A673 (cell line): ENCODE measurements around the gene BTRC. TPM values are rescaled to one million over a fixed set of nuclear protein-coding genes. Genes with fewer than 3 reads are reported as not detected.

ENCODE experiments used
- BruUV-seq: library from RNA; stranded (reverse); fragments of 400-500 nt; replicated peaks from 2 replicates; lab custom pipeline; 2021; lab: Mats Ljungman, UMichigan
- CTCF ChIA-PET: fragments of 300-600 bp; sonication (Branson Sonifier 250); formaldehyde crosslinking; loops from one replicate; lab custom pipeline; 2022; ENCODE audit warnings: antibody characterized with exemption; lab: Charles Lee
- POLR2A ChIA-PET: fragments of 300-600 bp; sonication (Branson Sonifier 250); formaldehyde crosslinking; loops from one replicate; lab custom pipeline; 2022; ENCODE audit warnings: antibody characterized with exemption; ENCODE audit not compliant: low non-redundant PET; lab: Charles Lee
- DNase-seq: peaks from one replicate; pipeline ENCODE4 v3.0.0-alpha.2; 2015; ENCODE audit warnings: low spot score
- H3K27ac ChIP-seq: fragments of 200-600 bp; sonication (generic); 2 replicates; pipeline ENCODE4 v1.5.1; 2016; ENCODE audit warnings: mixed run types, low read depth, mild to moderate bottlenecking, mixed read lengths, antibody characterized with exemption, low read length; ENCODE audit not compliant: poor library complexity, severe bottlenecking
- H3K27me3 ChIP-seq: fragments of 200-600 bp; sonication (generic); replicated peaks from 2 replicates; pipeline ENCODE4 v1.6.1; 2017; ENCODE audit warnings: mixed run types, low read depth, mild to moderate bottlenecking, mixed read lengths, antibody characterized with exemption, low read length; ENCODE audit not compliant: insufficient read depth, poor library complexity
- H3K36me3 ChIP-seq: fragments of 200-600 bp; sonication (generic); 2 replicates; pipeline ENCODE4 v1.6.1; 2016; ENCODE audit warnings: mixed run types, mild to moderate bottlenecking, mixed read lengths, antibody characterized with exemption, low read length; ENCODE audit not compliant: insufficient read depth, poor library complexity, severe bottlenecking
- H3K4me1 ChIP-seq: fragments of 200-600 bp; sonication (generic); 2 replicates; pipeline ENCODE4 v1.6.1; 2017; ENCODE audit warnings: mixed run types, mild to moderate bottlenecking, mixed read lengths, antibody characterized with exemption, low read length; ENCODE audit not compliant: insufficient read depth, poor library complexity, severe bottlenecking
- H3K4me3 ChIP-seq: fragments of 200-600 bp; sonication (generic); 2 replicates; pipeline ENCODE4 v1.5.1; 2016; ENCODE audit warnings: low read depth, mixed run types, mild to moderate bottlenecking, mixed read lengths, low read length; ENCODE audit not compliant: poor library complexity, severe bottlenecking
- H3K9me3 ChIP-seq: fragments of 200-600 bp; sonication (generic); 2 replicates; pipeline ENCODE4 v1.6.1; 2016; ENCODE audit warnings: mixed run types, low read depth, mild to moderate bottlenecking, mixed read lengths, antibody characterized with exemption, low read length; ENCODE audit not compliant: poor library complexity, severe bottlenecking
- CTCF ChIP-seq: fragments of 300-800, 200-600 bp; sonication (generic); conservative IDR thresholded peaks from 2 replicates; pipeline ENCODE4 v1.5.1; 2017; ENCODE audit warnings: low read depth, mild to moderate bottlenecking, antibody characterized with exemption, low read length, moderate library complexity, mixed read lengths
- EZH2 ChIP-seq: fragments of 200-600 bp; sonication (generic); IDR thresholded peaks from 2 replicates; pipeline ENCODE4 v1.6.1; 2017; ENCODE audit warnings: borderline replicate concordance, low read depth, mild to moderate bottlenecking, mixed read lengths, antibody characterized with exemption, low read length; ENCODE audit not compliant: poor library complexity, severe bottlenecking
- intact Hi-C: fragments of 100-400 bp; cut with micrococcal nuclease; formaldehyde crosslinking; loops from one replicate; pipeline ENCODE4 v1.10.0; 2022; ENCODE audit not compliant: unreplicated experiment
- total RNA-seq: library from RNA; stranded (reverse); gene quantifications from 2 replicates; pipeline ENCODE4 v1.2.3, GENCODE V29; 2021

BTRC gene
- total RNA-seq, 1 experiment from 2014 or later: 22.6 TPM

GRCh38 chr10:101575580-101576210 lies 221.7 kb downstream of the BTRC start:
- intact Hi-C loops: no loop called here
- POLR2A ChIA-PET: no interaction called here

GRCh38 chr10:101576211-101576863 lies 222.4 kb downstream of the BTRC start:
- H3K4me1 ChIP-seq: peaks cover 13% of the 10 kb centered on the region
- no peak for DNase-seq
- TF ChIP-seq EZH2: no peak
- no peak for TF ChIP-seq CTCF
- ChIA-PET CTCF (interaction anchor here (0.6 to 0.8 kb wide), 3 partner anchors 26 to 362 kb away, joined by 3 to 7 read pairs (median 3); no protein-coding TSS in a partner anchor), POLR2A (no interaction called here)
- H3K36me3 ChIP-seq: no peaks in the 10 kb centered on the region
- no TSS peak for BruUV-seq
- no peak overlapping the region for H3K4me3 ChIP-seq
- intact Hi-C loops: no loop called here
- H3K9me3 ChIP-seq: peaks cover 8% of the 10 kb centered on the region
- no peak overlapping the region for H3K27ac ChIP-seq
- no peaks in the 10 kb centered on the region for H3K27me3 ChIP-seq

More at GRCh38 chr10:101575580-101576210, 221.7 kb downstream of the BTRC start:
- H3K27me3 ChIP-seq: no peaks in the 10 kb centered on the region
- no peak overlapping the region for H3K27ac ChIP-seq
- BruUV-seq: no TSS peak
- H3K4me3 ChIP-seq: no peak overlapping the region
- no peak for DNase-seq
- CTCF ChIA-PET: interaction anchor here (0.8 kb wide), 1 partner anchor 27 kb away, joined by 3 read pairs; no protein-coding TSS in a partner anchor
- no peak for TF ChIP-seq CTCF
- no peak for TF ChIP-seq EZH2
- no peaks in the 10 kb centered on the region for H3K36me3 ChIP-seq
- peaks cover 8% of the 10 kb centered on the region for H3K9me3 ChIP-seq
- H3K4me1 ChIP-seq: peaks cover 16% of the 10 kb centered on the region

- H3K4me1 ChIP-seq: peaks cover 13% of the 10 kb centered on the region
- H3K4me3 ChIP-seq: no peak overlapping the region
- DNase-seq: no peak
- H3K36me3 ChIP-seq: no peaks in the 10 kb centered on the region
- H3K27me3 ChIP-seq: no peaks in the 10 kb centered on the region
- ChIA-PET POLR2A (interaction anchor here (0.7 kb wide), 1 partner anchor 25 kb away, joined by 3 read pairs; no protein-coding TSS in a partner anchor), CTCF (no interaction called here)
- no peak overlapping the region for H3K27ac ChIP-seq
- intact Hi-C loops: no loop called here
- no peak for TF ChIP-seq EZH2
- no peak for TF ChIP-seq CTCF
- BruUV-seq: no TSS peak
- peaks cover 8% of the 10 kb centered on the region for H3K9me3 ChIP-seq
Observed at GRCh38 chr10:101577121-101577871, 223.3 kb downstream of the BTRC start.
